GM12878 (cell line): ENCODE data around the gene OR6B1. TPM values are rescaled to one million over a fixed set of nuclear protein-coding genes. Genes with fewer than 3 reads are reported as not detected.

Source experiments
- ATAC-seq: fragments of 200-7000 bp; cut with Tn5 transposase; 3 replicates; pipeline ENCODE4 v1.9.1; 2020; ENCODE audit warnings: mild to moderate bottlenecking, moderate library complexity
- BruUV-seq: library from RNA; stranded (reverse); fragments of 400-500 nt; replicated peaks from 2 replicates; lab custom pipeline; 2021; lab: Mats Ljungman, UMichigan
- CTCF ChIA-PET: fragments of 300-600 bp; sonication (Branson Sonifier 250); formaldehyde crosslinking; extraction: SDS; loops from one replicate; lab custom pipeline; 2021; ENCODE audit warnings: inconsistent platforms; lab: Yijun Ruan, JAX
- POLR2A ChIA-PET: fragments of 350-600 bp; formaldehyde crosslinking; extraction: SDS; loops from one replicate; lab custom pipeline; 2021; ENCODE audit warnings: inconsistent platforms; lab: Charles Lee
- RAD21 ChIA-PET: fragments of 300-600 bp; sonication (Branson Sonifier 250); formaldehyde crosslinking; loops from one replicate; lab custom pipeline; 2023; ENCODE audit warnings: antibody characterized with exemption; ENCODE audit not compliant: unreplicated experiment; lab: Charles Lee
- SMC1A ChIA-PET: fragments of 300-600 bp; sonication (Branson Sonifier 250); formaldehyde crosslinking; loops from one replicate; lab custom pipeline; 2023; ENCODE audit not compliant: unreplicated experiment, uncharacterized antibody; lab: Charles Lee
- DNase-seq: peaks from one replicate; pipeline ENCODE4 v3.0.0-alpha.2; 2011; ENCODE audit warnings: low read depth, low spot score
- FAIRE-seq: peaks from 3 replicates; lab custom pipeline; 2011; peaks lifted over from hg19 to GRCh38; lab: Jason Lieb, UNC
- H2AFZ ChIP-seq: 2 replicates; pipeline ENCODE4 v1.6.0; 2011; ENCODE audit warnings: low read depth, low read length, control low read depth; ENCODE audit not compliant: control insufficient read depth
- H3K27ac ChIP-seq: 2 replicates; pipeline ENCODE4 v1.5.1; 2011; ENCODE audit warnings: control low read depth; ENCODE audit not compliant: control insufficient read depth, insufficient read depth
- H3K27me3 ChIP-seq, 2 experiments: replicated peaks in 1 of 2; 2 replicates each; pipeline versions ENCODE4 v1.6.0 to v1.6.1; 2011; ENCODE audit warnings: low read length in 1 of 2; ENCODE audit not compliant: control insufficient read depth in 2 of 2, insufficient read depth in 2 of 2
- H3K36me3 ChIP-seq, 2 experiments: 2 replicates each; pipeline ENCODE4 v1.5.1; 2011; ENCODE audit warnings: low read length in 1 of 2; ENCODE audit not compliant: control insufficient read depth in 2 of 2, insufficient read depth in 2 of 2
- H3K4me1 ChIP-seq: 2 replicates; pipeline ENCODE4 v1.6.1; 2011; ENCODE audit warnings: mild to moderate bottlenecking, low read length, moderate library complexity, mixed read lengths; ENCODE audit not compliant: control insufficient read depth, insufficient read depth
- H3K4me2 ChIP-seq: 2 replicates; pipeline ENCODE4 v1.6.0; 2011; ENCODE audit warnings: control low read depth; ENCODE audit not compliant: control insufficient read depth, insufficient read depth
- H3K4me3 ChIP-seq: fragments of 200-600 bp; sonication (generic); 2 replicates; pipeline ENCODE4 v1.5.1; 2016
- H3K79me2 ChIP-seq: 2 replicates; pipeline ENCODE4 v1.6.0; 2011; ENCODE audit warnings: low read length; ENCODE audit not compliant: control insufficient read depth, insufficient read depth
- H3K9ac ChIP-seq: 2 replicates; pipeline ENCODE4 v1.8.0; 2011; ENCODE audit warnings: low read length, control low read depth, mixed read lengths; ENCODE audit not compliant: control insufficient read depth, insufficient read depth
- H3K9me3 ChIP-seq: replicated peaks from 3 replicates; pipeline ENCODE4 v1.5.1; 2011; ENCODE audit warnings: mild to moderate bottlenecking, low read length; ENCODE audit not compliant: control insufficient read depth, insufficient read depth
- H4K20me1 ChIP-seq: 2 replicates; pipeline ENCODE4 v1.6.0; 2011; ENCODE audit not compliant: control insufficient read depth, insufficient read depth
- BCL11A ChIP-seq: IDR thresholded peaks from 2 replicates; pipeline ENCODE4 v1.6.1; 2011; ENCODE audit warnings: low read depth, low read length
- CEBPB ChIP-seq, 2 experiments: fragments of 150-350 bp in 1 of 2; IDR thresholded peaks; 2 replicates each; pipeline ENCODE4 v1.6.1; 2012 to 2014; ENCODE audit warnings: low read depth in 2 of 2, low read length in 2 of 2, borderline replicate concordance in 1 of 2, inconsistent platforms in 1 of 2
- CHD2 ChIP-seq: IDR thresholded peaks from 2 replicates; pipeline ENCODE4 v1.6.1; 2011; ENCODE audit warnings: low read depth, low read length, improper control_type of control experiment, borderline replicate concordance
- EGR1 ChIP-seq, 2 experiments: IDR thresholded peaks; 1 replicate in 1 of 2; 2 replicates in 1 of 2; pipeline ENCODE4 v1.6.1; 2011 to 2012; ENCODE audit warnings: low read depth in 2 of 2, low read length in 2 of 2, borderline replicate concordance in 1 of 2, mild to moderate bottlenecking in 1 of 2, moderate library complexity in 1 of 2
- FOS ChIP-seq: IDR thresholded peaks from 3 replicates; pipeline ENCODE4 v1.6.1; 2011; ENCODE audit warnings: borderline replicate concordance; ENCODE audit not compliant: insufficient read length; ENCODE audit errors: extremely low read depth
- FOXK2 ChIP-seq: fragments of 450-650 bp; IDR thresholded peaks from 2 replicates; pipeline ENCODE4 v1.6.1; 2017; ENCODE audit warnings: mild to moderate bottlenecking, moderate library complexity
- GABPA ChIP-seq: IDR thresholded peaks from 2 replicates; pipeline ENCODE4 v1.6.1; 2014; ENCODE audit warnings: antibody characterized with exemption, low read depth, mild to moderate bottlenecking, inconsistent platforms
- HCFC1 ChIP-seq: fragments of 150-350 bp; IDR thresholded peaks from 2 replicates; pipeline ENCODE4 v1.6.1; 2014; ENCODE audit warnings: low read length
- HDAC2 ChIP-seq: fragments of 200-600 bp; sonication (generic); IDR thresholded peaks from 2 replicates; pipeline ENCODE4 v1.6.1; 2017
- NFXL1 ChIP-seq: fragments of 450-650 bp; IDR thresholded peaks from 2 replicates; pipeline ENCODE4 v1.6.1; 2017; ENCODE audit warnings: antibody characterized with exemption, mild to moderate bottlenecking, borderline replicate concordance
- RUNX3 ChIP-seq: IDR thresholded peaks from 2 replicates; pipeline ENCODE4 v1.6.1; 2012; ENCODE audit warnings: low read length, inconsistent platforms
- SREBF1 ChIP-seq: IDR thresholded peaks from 2 replicates; pipeline ENCODE4 v1.6.1; 2012; ENCODE audit warnings: mild to moderate bottlenecking, low read length
- WGBS: methylation state at CpG from one replicate; pipeline ENCODE4 v1.1.6; 2016; ENCODE audit warnings: low lambda C conversion rate; ENCODE audit not compliant: insufficient replicate concordance, insufficient coverage; ENCODE audit errors: missing lambda C conversion rate; 5-methylcytosine and 5-hydroxymethylcytosine counted together
- in situ Hi-C: fragments of 300-500 bp; cut with MboI; formaldehyde crosslinking; loops from 9 replicates; pipeline ENCODE4 v1.14.3; 2018; ENCODE audit warnings: mixed read lengths
- intact Hi-C: fragments of 100-400 bp; cut with micrococcal nuclease; formaldehyde crosslinking; loops from one replicate; pipeline ENCODE4 v1.14.2; 2022; ENCODE audit not compliant: unreplicated experiment
- polyA plus RNA-seq, 11 experiments: library from polyadenylated mRNA; depleted of rRNA in 4 of 11; unstranded in 6 of 11; stranded (reverse) in 5 of 11; fragments of >200 nt; fragmentation: Nextera tagmentation in 4 of 11; fragmentation: Illumina TruSeq in 1 of 11; extraction: Ambion mirVana in 4 of 11; extraction: Trizol in 1 of 11; gene quantifications; 1 replicate in 1 of 11; 2 replicates in 10 of 11; pipeline versions ENCODE4 v1.2.1 to v1.2.3, GENCODE V29; 2011 to 2016; ENCODE audit warnings: inconsistent platforms in 2 of 11, missing spikeins in 2 of 11, low read depth in 1 of 11
- total RNA-seq, 4 experiments: library from RNA; depleted of rRNA in 3 of 4; stranded (reverse); fragments of >200 nt in 3 of 4; fragmentation: Illumina TruSeq in 1 of 4; extraction: Trizol in 1 of 4; gene quantifications; 2 replicates each; pipeline versions ENCODE4 v1.2.1 to v1.2.3, GENCODE V29; 2013 to 2021
- TF ChIP-seq, protein P1 (sequence below): fragments of 450-650 bp; IDR thresholded peaks from 2 replicates; pipeline ENCODE4 v1.6.1; 2017; ENCODE audit warnings: low read depth, mild to moderate bottlenecking, moderate library complexity
- TF ChIP-seq, protein P2 (sequence below): IDR thresholded peaks from 2 replicates; pipeline ENCODE4 v1.6.1; 2011; ENCODE audit warnings: borderline replicate concordance, low read depth, mild to moderate bottlenecking, moderate library complexity, mixed read lengths, low read length; ENCODE audit not compliant: insufficient read depth; ENCODE audit errors: extremely low read length
- TF ChIP-seq, protein P3 (sequence below): IDR thresholded peaks from 2 replicates; pipeline ENCODE4 v1.6.1; 2012; ENCODE audit warnings: mild to moderate bottlenecking, low read depth, low read length
- TF ChIP-seq, protein P4 (sequence below): IDR thresholded peaks from 2 replicates; pipeline ENCODE4 v1.6.1; 2011; ENCODE audit warnings: borderline replicate concordance, low read depth, mild to moderate bottlenecking, moderate library complexity, low read length; ENCODE audit not compliant: insufficient read depth, poor library complexity, severe bottlenecking

Gene OR6B1
- total and polyA plus RNA-seq, 10 of the 15 experiments (the other 5 are each of a cell fraction or from before 2014, with no cell fraction given) = not detected

DNA sequence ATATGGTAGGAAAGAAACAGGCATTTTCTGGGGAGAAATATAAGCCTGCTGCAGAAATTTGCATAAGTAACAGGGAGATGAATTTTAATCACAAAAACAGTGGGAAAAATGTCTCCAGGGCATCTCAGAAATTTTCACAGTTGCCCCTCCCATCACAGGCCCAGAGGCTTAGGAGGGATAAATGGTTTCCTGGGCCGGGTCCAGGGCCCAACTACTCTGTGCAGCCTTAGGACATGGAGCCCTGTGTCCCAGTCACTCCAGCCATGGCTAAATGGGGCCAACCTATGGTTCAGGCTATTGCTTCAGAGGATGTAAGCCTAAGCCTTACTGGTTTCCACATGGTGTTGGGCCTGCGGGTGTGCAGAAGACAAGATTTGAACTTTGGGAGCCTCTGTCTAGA, 9.2 kb downstream of the OR6B1 start:
- Histone ChIP-seq H3K36me3 (no peaks in the 10 kb centered on the region), H2AFZ (no peak overlapping the region), H3K27me3 (no peaks in the 10 kb centered on the region), H3K9me3 (no peaks in the 10 kb centered on the region; the same call in 1 of the 3 replicates), H3K4me1 (no peaks in the 10 kb centered on the region), H3K79me2 (no peaks in the 10 kb centered on the region), H3K9ac (no peak overlapping the region), H3K4me3 (no peak overlapping the region), H4K20me1 (no peaks in the 10 kb centered on the region), H3K27ac (no peak overlapping the region), H3K4me2 (no peak overlapping the region)
- in situ Hi-C loops = no loop called here
- ATAC-seq (no peak), FAIRE-seq (no peak), DNase-seq (no peak)
- ChIA-PET CTCF (no interaction called here), POLR2A (no interaction called here), RAD21 (no interaction called here), SMC1A (no interaction called here)
- no TSS peak for BruUV-seq
- TF ChIP-seq GABPA (no peak), NFXL1 (no peak), FOS (no peak), RUNX3 (no peak), FOXK2 (no peak), CHD2 (no peak), HCFC1 (no peak), SREBF1 (no peak), HDAC2 (no peak), BCL11A (no peak), CEBPB (IDR thresholded peaks at IDR 0.05; ENCODE audit: borderline replicate concordance in 1 of 2, low read depth in 2 of 2, low read length in 2 of 2) (no peak), EGR1 (IDR thresholded peaks at IDR 0.05; ENCODE audit: borderline replicate concordance in 1 of 2, low read depth in 2 of 2, low read length in 2 of 2) (no peak)
- TF ChIP-seq, protein P1, sequence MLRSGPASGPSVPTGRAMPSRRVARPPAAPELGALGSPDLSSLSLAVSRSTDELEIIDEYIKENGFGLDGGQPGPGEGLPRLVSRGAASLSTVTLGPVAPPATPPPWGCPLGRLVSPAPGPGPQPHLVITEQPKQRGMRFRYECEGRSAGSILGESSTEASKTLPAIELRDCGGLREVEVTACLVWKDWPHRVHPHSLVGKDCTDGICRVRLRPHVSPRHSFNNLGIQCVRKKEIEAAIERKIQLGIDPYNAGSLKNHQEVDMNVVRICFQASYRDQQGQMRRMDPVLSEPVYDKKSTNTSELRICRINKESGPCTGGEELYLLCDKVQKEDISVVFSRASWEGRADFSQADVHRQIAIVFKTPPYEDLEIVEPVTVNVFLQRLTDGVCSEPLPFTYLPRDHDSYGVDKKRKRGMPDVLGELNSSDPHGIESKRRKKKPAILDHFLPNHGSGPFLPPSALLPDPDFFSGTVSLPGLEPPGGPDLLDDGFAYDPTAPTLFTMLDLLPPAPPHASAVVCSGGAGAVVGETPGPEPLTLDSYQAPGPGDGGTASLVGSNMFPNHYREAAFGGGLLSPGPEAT = no peak
- TF ChIP-seq, protein P2, sequence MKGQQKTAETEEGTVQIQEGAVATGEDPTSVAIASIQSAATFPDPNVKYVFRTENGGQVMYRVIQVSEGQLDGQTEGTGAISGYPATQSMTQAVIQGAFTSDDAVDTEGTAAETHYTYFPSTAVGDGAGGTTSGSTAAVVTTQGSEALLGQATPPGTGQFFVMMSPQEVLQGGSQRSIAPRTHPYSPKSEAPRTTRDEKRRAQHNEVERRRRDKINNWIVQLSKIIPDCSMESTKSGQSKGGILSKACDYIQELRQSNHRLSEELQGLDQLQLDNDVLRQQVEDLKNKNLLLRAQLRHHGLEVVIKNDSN = no peak
- TF ChIP-seq, protein P3, sequence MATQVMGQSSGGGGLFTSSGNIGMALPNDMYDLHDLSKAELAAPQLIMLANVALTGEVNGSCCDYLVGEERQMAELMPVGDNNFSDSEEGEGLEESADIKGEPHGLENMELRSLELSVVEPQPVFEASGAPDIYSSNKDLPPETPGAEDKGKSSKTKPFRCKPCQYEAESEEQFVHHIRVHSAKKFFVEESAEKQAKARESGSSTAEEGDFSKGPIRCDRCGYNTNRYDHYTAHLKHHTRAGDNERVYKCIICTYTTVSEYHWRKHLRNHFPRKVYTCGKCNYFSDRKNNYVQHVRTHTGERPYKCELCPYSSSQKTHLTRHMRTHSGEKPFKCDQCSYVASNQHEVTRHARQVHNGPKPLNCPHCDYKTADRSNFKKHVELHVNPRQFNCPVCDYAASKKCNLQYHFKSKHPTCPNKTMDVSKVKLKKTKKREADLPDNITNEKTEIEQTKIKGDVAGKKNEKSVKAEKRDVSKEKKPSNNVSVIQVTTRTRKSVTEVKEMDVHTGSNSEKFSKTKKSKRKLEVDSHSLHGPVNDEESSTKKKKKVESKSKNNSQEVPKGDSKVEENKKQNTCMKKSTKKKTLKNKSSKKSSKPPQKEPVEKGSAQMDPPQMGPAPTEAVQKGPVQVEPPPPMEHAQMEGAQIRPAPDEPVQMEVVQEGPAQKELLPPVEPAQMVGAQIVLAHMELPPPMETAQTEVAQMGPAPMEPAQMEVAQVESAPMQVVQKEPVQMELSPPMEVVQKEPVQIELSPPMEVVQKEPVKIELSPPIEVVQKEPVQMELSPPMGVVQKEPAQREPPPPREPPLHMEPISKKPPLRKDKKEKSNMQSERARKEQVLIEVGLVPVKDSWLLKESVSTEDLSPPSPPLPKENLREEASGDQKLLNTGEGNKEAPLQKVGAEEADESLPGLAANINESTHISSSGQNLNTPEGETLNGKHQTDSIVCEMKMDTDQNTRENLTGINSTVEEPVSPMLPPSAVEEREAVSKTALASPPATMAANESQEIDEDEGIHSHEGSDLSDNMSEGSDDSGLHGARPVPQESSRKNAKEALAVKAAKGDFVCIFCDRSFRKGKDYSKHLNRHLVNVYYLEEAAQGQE = no peak
- TF ChIP-seq, protein P4, sequence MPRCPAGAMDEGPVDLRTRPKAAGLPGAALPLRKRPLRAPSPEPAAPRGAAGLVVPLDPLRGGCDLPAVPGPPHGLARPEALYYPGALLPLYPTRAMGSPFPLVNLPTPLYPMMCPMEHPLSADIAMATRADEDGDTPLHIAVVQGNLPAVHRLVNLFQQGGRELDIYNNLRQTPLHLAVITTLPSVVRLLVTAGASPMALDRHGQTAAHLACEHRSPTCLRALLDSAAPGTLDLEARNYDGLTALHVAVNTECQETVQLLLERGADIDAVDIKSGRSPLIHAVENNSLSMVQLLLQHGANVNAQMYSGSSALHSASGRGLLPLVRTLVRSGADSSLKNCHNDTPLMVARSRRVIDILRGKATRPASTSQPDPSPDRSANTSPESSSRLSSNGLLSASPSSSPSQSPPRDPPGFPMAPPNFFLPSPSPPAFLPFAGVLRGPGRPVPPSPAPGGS = no peak
- 25% methylated on average over 2 of the region's 2 CpGs for WGBS
- intact Hi-C loops = no loop called here
